Pancreas (tissue), 10 donors: Measurements from ENCODE around the gene ARHGAP28. TPM values are rescaled to one million over a fixed set of nuclear protein-coding genes. Genes with fewer than 3 reads are reported as not detected.
A peak's percentile ranks its signal among the peaks of the same experiment; 100 is the strongest.

Experiments used
- ATAC-seq, 4 donors: fragments of 200-7000 bp; cut with Tn5 transposase; one replicate each; pipeline versions ENCODE4 v1.8.0 to v1.9.1; 2020; ENCODE audit warnings: mild to moderate bottlenecking in 4 of 4, moderate library complexity in 4 of 4
- DNase-seq, 6 donors: peaks; one replicate each; pipeline ENCODE4 v3.0.0-alpha.2; 2020
- FAIRE-seq: peaks from 2 replicates; lab custom pipeline; 2012; peaks lifted over from hg19 to GRCh38; lab: Jason Lieb, UNC
- H3K27ac ChIP-seq, 4 donors: fragments of 200-600 bp; sonication (generic); 1 replicate in 3 of 4; 2 replicates in 1 of 4; pipeline versions ENCODE4 v1.5.0 to v1.8.0; 2020
- H3K27me3 ChIP-seq, 4 donors: fragments of 200-600 bp; one replicate each; pipeline ENCODE4 v1.8.0; 2021
- H3K36me3 ChIP-seq, 3 donors: fragments of 200-600 bp; sonication (generic) in 1 of 3; one replicate each; pipeline versions ENCODE4 v1.5.0 to v1.8.0; 2020 to 2021
- H3K4me1 ChIP-seq, 3 donors: fragments of 200-600 bp; one replicate each; pipeline ENCODE4 v1.8.0; 2021
- H3K4me3 ChIP-seq, 4 donors: fragments of 200-600 bp; sonication (generic) in 2 of 4; one replicate each; pipeline versions ENCODE4 v1.5.0 to v1.8.0; 2020 to 2021
- H3K9me3 ChIP-seq, 4 donors: fragments of 200-600 bp; one replicate each; pipeline ENCODE4 v1.8.0; 2021
- CTCF ChIP-seq, 4 donors: fragments of 200-600 bp; sonication (generic) in 3 of 4; IDR thresholded peaks; one replicate each; pipeline versions ENCODE4 v1.5.0 to v1.8.0; 2021; ENCODE audit warnings: antibody characterized with exemption in 4 of 4
- WGBS, 2 donors: extraction: QIAGEN DNeasy Blood & Tissue Kit; methylation state at CpG; one replicate each; pipeline ENCODE4 v1.1.7; 2013; 5-methylcytosine and 5-hydroxymethylcytosine counted together
- intact Hi-C, 3 donors: fragments of 100-400 bp; cut with DNase I; formaldehyde crosslinking; loops; one replicate each; pipeline versions ENCODE4 v1.11.1 to v1.14.2; 2022
- polyA plus RNA-seq, 2 donors: library from polyadenylated mRNA; stranded (reverse); fragments of 200-250 nt; gene quantifications; one replicate each; pipeline ENCODE4 v1.2.3, GENCODE V29; 2013
- total RNA-seq, 6 donors: library from RNA; stranded (reverse); fragmentation: NEBNext Ultra II Directional in 4 of 6; extraction: Animal tissue kit (Norgen Biotek cat#: 25700) in 4 of 6; gene quantifications; one replicate each; pipeline versions ENCODE4 v1.2.1 to v1.2.4, GENCODE V29; 2021 to 2023
- donor health status: healthy with polysubstance abuse.
- donor health status: DM: no; HTN: no; CAD: no; lungs with moderate emphysema.
- donor health status: DM: no; HTN: no; CAD: no.
- donor health status: control.
- donor health status: control.
- donor health status: Bipolar disorder and iron deficiency.
- donor health status: DM: yes; HTN: yes; CAD: no.
- donor health status: DM: no; HTN: no; CAD: no.
- donor health status: DM: no; HTN: no; CAD: no.
- donor health status: DM: yes; HTN: yes; CAD: no.

ARHGAP28 gene
- total and polyA plus RNA-seq, 8 donors, result 0.91 to 9.9 (median 6.9) TPM

- WGBS, 2 donors, result 85 to 95% methylated on average over 3 of the region's 3 CpGs
- DNase-seq (no peak), ATAC-seq (no peak), FAIRE-seq (no peak)
- no peaks in the 10 kb centered on the region for H3K27me3 ChIP-seq
- peaks cover 0 to 7% (median 6%) of the 10 kb centered on the region in 3 donors for H3K36me3 ChIP-seq
- no peak overlapping the region for H3K27ac ChIP-seq
- H3K9me3 ChIP-seq, result no peaks in the 10 kb centered on the region
- H3K4me1 ChIP-seq, result no peaks in the 10 kb centered on the region
- intact Hi-C loops, result loop anchor here in 1 of 3 donors (10.0 kb wide), 1 partner anchor 1017 kb away; no protein-coding TSS in a partner anchor
- H3K4me3 ChIP-seq, result no peak overlapping the region
- no peak for TF ChIP-seq CTCF (IDR thresholded peaks at IDR 0.05)
Observed at GRCh38 chr18:6891788-6892187, 162.3 kb downstream of the ARHGAP28 start.

GRCh38 chr18:6901286-6901926 lies 171.9 kb downstream of the ARHGAP28 start:
- Histone ChIP-seq H3K4me3 (no peak overlapping the region), H3K9me3 (no peaks in the 10 kb centered on the region), H3K27me3 (no peaks in the 10 kb centered on the region), H3K27ac (no peak overlapping the region), H3K4me1 (no peaks in the 10 kb centered on the region), H3K36me3 (no peaks in the 10 kb centered on the region)
- intact Hi-C loops, result no loop called here
- FAIRE-seq (no peak), DNase-seq (no peak), ATAC-seq (peak in 3 of 4 donors; percentile 34 to 79 (median 46))
- 62 to 67% methylated on average over 3 of the region's 3 CpGs for WGBS, 2 donors
- TF ChIP-seq CTCF (IDR thresholded peaks at IDR 0.05), result no peak

GRCh38 chr18:6917072-6917471 lies 187.6 kb downstream of the ARHGAP28 start:
- no peak for DNase-seq
- no peaks in the 10 kb centered on the region for H3K4me1 ChIP-seq
- ATAC-seq, result no peak
- no peaks in the 10 kb centered on the region for H3K36me3 ChIP-seq
- H3K27ac ChIP-seq, result no peak overlapping the region
- no peak for TF ChIP-seq CTCF (IDR thresholded peaks at IDR 0.05)
- H3K27me3 ChIP-seq, result no peaks in the 10 kb centered on the region
- no peak overlapping the region for H3K4me3 ChIP-seq
- H3K9me3 ChIP-seq, result no peaks in the 10 kb centered on the region
- intact Hi-C loops, result loop anchor here in 1 of 3 donors (5.0 kb wide), 1 partner anchor 105 kb away; no protein-coding TSS in a partner anchor
- 85 to 93% methylated on average over 3 of the region's 3 CpGs for WGBS, 2 donors
- no peak for FAIRE-seq

GRCh38 chr18:6920099-6920955 lies 190.8 kb downstream of the ARHGAP28 start:
- Histone ChIP-seq H3K4me1 (no peaks in the 10 kb centered on the region), H3K27ac (no peak overlapping the region), H3K9me3 (no peaks in the 10 kb centered on the region), H3K27me3 (no peaks in the 10 kb centered on the region), H3K4me3 (no peak overlapping the region), H3K36me3 (no peaks in the 10 kb centered on the region)
- TF ChIP-seq CTCF (IDR thresholded peaks at IDR 0.05), result peak in 3 of 4 donors; percentile 35 to 52 (median 39)
- ATAC-seq (peak; percentile 88 to 94 (median 93)), DNase-seq (peak; percentile 45 to 85 (median 62)), FAIRE-seq (no peak)
- WGBS, 2 donors, result 60 to 77% methylated on average over 37 of the region's 37 CpGs
- intact Hi-C loops, result loop anchor here in 2 of 3 donors (5.0 to 10.0 kb wide), 4 partner anchors 74 to 257 kb away; no protein-coding TSS in a partner anchor
